ENCODE data around the gene MARCO.
"Not testable (repeated sequence)": the region's sequence is repeated elsewhere in the genome, so short reads cannot be mapped to it uniquely, and the experiment has no call there.

The MARCO gene

DNA sequence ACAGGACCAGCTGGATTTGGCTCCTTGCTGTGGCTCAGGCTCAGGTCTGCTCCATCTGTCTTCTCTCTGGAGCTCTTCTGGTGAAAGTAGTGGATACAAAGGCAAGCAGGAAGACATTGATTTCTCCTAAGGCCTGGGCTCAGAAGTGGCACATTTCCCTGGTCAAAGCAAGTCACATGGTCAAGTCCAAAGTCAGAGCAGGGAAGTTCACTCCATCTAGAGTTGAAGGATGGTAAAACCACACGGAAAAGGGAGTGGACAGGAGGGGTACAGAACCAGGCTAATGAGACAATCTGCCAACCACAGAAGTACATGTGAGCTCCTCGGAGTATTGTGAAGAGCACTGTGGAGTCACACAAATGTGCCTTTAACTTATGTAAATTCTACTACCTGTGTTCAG lies 66.1 kb downstream of the MARCO start:
- DNase-seq = no peak

DNA sequence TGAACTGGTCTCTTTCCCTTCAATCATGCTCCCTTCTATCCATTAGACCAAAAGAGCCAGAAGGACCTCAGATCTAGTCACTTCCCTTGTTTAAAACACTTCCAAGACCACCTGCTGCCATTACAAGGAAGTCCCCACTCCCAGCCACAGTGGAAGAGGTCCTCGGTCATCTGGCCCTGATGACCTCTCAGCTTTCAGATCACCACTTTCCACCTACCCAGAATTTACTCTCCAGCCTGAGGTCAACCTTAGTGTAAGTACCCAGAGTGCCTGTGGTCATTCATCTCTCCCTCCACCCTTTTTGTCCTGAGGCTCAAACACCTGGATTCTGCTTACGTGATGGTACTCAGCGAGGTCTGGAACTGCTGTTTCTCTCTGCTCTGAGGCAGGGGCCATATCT lies 67.1 kb downstream of the MARCO start:
- no peak for DNase-seq

DNA sequence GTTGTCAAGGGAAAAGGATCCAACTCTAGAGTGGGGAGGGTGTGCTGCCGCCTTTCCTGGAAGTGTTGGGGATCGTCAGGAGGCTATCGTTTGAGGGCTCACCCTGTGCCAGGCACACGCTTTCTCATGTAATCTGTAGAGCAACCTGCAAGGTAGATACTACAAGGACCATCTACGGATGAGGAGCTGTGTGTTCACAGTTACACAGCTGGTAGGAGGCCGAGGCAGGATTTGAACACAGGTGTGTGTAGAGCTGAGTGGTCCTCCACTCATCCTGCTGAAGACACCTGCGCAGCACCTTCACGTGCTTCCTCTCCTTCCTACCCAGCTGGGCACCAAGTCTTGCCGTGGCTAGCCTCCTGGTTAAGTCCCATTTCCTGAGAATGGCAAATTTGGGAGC lies 68.3 kb downstream of the MARCO start:
- DNase-seq = no peak

DNA sequence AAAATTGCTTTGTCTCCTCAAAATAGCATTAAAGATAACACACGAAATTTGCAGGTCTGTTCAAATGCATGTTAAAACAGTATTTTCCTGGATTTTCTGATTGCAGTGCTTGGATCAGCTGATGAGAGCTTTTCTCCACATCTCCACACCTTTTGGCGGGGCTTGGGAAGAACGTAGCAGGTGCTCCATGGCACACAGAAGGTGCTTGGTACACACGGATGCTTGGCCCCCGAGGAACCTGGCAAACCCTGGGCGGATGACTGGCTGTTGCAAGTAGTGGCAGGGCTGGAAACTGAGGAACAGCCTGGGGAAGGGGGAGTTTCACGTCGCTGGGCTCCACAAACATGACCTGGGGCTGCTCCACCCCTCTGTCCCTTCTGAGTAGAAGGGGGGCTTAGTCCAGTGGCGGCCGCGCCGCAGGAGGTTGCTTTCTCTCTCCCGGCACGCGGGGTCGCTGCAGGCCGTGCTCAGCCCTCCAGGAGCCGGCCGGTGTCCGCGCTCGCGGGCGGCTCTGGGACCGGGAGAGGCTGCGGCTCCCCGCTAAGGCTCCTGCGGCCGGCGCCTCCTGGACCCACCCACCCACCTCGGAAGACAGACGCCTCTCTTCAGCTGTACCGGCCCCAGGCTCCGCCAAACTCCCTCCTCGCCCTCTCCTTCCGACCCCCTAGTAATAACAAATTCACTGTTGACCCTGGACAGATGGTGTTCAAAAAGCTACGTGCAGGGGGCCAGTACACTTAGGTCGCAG lies 69.3 kb downstream of the MARCO start:
- DNase-seq = no peak

DNA sequence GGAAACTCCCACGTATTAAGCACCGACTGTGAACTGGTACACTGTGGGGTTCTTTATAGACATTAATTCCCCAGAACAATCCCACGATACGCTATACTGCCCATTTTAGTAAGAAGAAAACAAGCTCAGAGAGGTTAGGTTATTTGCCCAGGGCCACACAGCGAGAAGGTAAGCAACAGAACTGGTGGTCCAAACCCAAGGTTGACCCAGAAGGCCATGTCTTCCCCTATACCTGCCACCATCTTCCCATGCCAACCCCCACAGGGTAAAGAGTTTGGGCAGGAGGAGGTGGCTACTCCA lies 69.9 kb downstream of the MARCO start:
- DNase-seq = no peak

DNA sequence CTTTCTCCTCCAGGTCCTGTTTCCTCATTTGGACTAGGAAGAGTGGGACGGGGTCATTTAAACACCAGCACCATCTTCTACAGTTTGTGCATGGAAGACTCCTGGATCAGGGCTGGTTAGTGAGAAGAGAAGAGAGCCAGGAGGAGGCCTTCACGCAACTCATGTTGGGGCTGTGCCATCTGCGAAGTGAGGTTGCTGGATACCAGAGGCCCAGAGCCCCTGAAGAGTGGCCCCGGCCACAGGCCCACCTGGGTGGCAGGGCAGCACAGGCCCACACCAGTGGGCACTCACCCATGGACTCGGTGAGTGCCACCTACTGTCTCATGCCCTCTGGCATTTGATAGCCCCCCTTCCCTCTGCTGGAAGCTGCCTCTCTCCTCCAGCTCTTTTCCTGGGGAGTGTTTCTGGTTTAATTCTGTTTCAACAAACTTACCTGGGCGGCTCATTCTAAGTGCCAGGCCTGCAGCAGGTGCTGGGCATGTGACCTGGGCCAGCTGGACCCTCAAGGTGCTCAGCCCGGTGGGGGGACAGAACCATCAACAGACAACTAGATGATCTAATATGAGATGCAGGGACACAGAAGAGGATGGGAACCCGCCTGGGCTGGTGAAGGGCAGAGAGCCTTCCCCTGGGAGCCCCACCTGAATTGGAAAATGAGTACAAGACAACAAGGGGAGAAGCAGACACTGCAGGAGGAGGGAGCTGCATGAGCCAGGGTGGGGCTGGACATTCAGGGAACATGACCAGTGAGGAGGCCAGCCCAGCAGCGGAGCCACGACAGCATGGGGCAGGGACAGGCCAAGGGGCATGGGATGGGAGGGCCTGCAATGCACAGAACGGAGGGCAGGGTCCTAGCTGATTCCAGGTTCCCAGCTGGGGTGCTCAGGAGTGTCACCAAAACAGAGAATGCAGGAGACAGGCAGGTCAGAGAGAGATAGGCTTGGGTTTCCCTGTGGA lies 70.6 kb downstream of the MARCO start:
- DNase-seq = no peak

DNA sequence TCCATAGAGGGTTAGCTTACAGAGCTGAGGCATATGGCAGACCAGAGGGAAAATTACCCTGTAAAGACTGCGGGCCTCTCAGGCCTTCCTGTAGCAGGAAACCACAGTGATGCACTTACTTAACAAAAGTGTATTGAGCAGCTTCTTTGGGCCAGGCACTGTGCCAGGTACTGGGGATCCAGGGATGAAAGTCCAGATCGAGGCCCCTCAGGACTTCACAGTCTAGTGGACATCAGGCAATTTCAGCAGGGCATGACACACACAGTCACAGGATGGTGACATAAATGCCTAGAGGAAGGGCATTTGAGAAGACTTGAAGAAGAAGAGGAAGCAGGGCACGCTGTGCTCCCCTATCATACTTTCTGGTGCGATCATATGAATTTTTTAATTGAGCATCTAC lies 71.7 kb downstream of the MARCO start:
- no peak for DNase-seq

DNA sequence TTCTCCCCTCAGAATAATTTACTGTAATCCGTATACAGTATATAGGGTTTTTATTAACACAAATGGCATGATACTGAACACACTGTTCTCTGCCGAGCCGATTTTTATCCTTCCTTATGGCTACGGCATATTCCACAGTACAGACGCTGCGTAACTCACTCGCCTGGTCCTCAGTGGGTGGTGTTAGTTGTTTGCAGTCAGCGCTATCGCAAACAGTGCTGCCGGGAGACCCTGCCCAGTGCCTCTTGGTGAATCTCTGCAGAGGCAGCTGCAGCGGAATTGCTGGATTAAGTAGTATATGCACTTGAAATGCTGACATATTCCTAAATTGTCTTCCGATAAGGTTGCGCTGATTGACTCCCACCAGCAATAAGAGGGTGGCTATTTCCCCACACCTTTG lies 73.9 kb downstream of the MARCO start:
- no peak for DNase-seq

DNA sequence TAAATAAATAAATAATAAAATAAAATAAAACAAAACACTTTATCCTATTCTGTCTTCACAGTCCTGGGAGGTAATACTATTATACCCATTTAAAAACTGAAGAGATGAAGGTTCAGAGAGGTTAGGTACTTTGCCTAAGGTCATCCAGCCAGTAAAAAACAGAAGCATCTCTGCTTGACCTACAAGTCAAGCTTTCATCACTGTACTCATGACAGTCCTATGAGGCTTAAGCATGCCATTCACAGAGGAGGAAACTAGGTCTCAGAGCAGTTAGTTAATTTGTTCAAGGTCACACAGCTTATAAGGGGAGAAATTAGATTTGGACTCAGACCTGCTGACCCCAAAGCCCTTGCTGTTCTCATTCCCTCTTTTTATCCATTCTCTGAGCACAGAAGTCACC lies 77.5 kb downstream of the MARCO start:
- no peak for DNase-seq

DNA sequence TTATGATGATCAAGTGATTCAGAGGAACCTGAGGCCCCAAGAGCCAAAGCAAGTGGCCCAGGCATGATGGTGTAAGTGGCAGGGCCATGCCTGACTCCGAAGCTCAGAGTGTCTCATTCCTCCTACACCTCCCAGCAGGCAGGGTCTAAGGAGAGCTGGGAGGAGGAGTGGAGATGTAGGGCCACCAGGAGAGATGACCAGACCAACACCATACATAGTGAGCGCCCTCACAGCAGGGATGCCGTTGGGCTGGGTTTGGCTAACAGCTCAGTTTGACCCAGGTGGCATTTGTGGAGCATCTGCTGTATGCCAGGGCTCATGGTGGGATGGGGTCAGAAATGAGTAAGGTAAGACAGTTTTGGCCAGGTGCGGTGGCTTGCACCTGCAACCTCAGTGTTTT lies 80.7 kb downstream of the MARCO start:
- no peak for DNase-seq

DNA sequence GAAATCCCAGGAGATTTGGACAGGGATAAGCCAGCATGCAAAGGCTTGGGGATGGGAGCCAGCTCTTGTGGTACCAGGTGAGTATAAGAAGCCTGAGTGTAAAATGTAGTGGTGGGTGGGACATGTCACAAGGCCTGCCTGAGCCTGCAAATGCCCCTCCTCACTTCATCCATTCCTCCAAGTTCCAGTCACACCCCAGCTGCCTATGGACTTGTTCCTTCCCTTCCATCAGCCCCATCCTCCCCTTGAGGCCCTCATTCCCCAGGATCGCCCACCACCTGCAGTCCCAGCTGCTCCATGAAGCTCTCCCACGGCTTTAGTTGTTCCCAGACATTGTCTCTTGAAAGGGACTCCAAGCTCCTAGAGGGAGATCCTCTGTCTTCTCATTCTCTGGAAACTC lies 81.5 kb downstream of the MARCO start:
- no peak for DNase-seq

DNA sequence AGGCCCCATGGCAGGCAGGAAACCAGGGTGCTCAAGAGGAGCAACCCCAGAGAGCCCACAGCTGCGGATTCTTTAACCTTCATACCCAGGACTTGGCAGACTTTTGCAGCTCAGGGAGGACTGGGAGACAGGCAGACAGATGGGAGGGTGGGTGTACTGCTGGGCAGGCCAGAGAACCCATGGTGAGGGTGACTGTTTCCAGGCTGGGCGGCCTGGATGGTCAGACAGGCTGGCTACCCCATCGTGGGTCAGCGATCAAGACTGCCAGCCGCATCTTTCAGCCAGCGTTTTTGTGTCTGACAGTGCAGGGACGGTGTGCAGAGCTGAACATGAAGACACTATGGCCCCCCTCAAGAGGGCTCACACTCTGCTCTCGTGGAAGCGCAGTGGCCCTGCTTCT lies 82.2 kb downstream of the MARCO start:
- DNase-seq = no peak

DNA sequence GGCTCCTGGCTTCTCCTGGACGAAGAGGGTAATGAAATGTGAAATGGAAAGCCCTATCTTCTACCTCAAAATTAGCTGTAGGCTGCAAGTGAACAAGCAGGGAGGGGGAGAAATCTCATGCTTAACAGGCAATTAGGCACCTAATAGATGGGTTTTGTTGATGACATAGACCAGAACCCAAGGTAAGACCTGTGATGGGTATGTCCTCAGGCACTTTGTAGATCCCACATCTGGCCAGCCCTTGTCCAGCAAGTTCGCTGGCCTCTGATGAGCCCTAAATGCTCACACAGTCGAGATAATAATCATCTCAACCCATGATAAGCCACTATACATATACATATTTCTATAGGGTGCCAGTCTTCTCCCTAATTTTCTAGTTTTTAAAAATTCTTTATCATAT lies 82.6 kb downstream of the MARCO start:
- no peak for DNase-seq

DNA sequence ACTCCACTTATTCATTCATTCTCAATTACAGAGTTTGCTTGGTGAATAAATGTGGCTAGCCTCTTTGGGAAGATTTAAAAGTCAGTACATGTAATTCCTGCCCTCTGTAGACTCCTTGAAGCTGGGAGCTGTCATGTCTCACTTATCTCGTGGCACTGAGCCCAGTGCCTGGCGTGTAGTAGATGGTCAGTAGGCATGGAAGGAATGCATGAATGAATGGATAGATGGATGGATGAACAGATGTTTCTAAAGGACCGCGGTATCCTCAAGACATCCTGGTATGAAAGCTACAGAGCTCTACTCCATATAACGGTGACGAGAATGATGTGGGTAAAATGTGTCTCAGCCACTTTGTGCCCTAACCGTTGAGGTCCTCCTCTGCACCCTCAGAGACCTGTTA lies 83.0 kb downstream of the MARCO start:
- DNase-seq = no peak

DNA sequence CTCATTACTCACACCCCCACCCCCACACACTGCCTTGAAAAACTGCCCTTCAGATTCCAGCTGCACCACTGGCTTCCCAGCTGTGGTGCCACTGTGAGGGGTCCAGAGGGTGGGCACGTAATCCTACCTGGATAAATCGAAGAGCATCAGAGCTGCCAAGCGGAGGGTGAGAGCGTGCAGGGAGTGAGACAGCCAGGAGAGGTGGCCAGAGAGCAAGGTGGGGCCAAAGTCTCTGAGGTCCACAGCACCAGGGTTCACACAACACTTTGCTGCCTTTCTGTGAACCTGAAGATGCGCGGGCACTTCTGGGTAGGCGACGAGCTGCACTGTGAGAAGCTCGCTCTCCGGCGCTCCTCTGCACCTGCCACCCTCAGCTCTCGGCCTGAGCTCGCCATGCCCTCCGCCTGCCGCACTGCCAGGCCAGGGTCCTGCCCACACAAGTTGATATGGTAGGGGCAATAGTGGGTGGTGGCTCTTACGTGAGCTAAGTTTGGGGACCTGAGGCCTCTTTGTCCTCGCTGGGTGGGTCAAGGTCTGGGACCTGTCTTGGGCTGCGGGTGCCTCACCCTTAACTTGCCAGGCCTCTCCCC lies 83.9 kb downstream of the MARCO start:
- DNase-seq = no peak

DNA sequence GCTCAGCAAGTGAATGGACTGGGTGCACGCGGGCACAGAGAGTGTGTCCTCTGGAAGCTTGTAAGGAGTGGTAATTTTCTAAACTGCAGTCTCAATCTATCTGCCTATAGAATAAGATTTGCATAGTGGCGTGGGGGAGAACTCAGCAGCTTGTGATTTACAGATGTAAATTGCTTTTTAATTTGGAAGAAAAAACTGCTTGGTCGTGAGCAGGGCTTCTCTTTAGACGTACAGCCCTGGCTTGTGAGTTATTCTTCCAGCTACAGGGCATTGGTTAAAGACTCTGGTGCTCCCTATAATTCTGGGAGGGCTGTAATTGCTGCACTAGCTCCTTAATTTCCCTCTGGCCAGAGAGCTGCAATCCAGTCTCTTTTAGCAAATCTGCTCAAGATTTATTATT lies 84.9 kb downstream of the MARCO start:
- DNase-seq = no peak

DNA sequence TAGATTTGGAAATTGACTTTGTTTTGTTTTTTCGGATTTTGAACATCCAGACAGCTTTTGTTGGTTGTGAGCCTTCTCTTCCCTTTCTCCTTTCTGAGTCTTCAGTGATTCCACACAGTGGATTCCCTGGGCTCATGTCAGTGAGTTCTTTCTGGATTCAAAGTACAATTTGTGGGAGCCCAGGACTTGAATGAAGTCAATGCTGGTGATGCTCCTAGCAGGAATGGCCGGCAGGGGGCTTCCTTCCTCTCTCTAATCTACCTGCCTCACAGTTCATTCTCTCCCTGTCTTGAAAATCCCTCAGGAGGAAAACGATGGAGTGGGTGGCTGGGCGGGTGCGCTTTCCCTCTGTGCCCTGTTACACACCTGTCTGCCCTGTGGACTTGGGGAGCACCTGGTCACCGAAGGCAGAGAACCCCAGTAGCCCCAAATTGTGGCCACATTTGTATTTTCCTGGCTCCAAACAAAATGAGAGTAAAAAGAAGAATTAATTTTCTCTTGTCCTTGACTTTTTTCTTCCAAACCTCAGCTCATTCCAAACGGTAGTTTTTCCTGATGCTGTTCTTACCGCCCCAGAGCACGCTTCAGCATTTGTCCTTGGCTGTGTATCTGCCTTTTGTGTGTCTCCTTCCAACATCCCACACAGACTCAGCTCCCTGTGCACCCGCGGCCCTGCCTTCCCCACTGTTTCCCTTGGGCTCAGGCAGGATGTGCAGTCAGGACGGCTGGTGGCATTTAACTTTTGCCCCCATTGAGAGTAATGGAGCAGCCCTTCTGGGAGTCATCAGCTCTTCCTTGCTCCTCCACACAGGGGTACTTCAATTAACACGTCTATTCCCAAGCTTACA lies 86.6 kb downstream of the MARCO start:
- no peak for DNase-seq

DNA sequence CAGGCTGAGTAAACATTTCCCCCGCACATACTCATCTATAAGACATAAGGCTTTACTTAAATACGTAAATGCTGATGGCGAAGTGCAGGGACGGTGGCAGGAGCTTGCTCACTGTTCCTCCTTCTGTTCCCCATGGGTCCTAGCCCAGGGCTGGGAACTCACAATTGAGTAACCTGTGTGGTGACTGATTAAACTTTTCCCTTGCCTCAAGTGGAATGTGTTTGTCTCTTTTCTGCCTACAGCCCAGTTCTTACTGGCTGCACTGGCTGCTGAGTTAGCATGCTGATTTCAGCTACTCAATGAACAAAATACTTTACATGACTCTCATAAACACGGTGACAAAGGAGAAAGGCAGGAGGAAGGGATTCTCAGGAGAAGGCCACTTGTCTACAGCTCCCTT lies 87.3 kb downstream of the MARCO start:
- DNase-seq = no peak

DNA sequence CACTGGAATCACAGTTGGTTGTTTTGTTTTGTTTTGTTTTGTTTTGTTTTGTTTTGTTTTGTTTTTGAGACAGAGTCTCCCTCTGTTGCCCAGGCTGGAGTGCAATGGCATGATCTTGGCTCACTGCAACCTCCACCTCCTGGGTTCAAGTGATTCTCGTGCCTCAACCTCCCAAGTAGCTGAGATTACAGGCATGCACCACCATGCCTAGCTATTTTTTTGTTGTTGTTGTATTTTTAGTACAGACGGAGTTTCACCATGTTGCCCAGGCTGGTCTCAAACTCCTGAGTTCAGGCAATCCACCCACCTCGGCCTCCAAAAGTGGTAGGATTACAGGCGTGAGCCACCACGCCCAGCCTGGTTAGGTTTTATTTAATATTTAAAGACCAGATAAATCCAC lies 95.9 kb downstream of the MARCO start:
- DNase-seq = not testable (repeated sequence)

DNA sequence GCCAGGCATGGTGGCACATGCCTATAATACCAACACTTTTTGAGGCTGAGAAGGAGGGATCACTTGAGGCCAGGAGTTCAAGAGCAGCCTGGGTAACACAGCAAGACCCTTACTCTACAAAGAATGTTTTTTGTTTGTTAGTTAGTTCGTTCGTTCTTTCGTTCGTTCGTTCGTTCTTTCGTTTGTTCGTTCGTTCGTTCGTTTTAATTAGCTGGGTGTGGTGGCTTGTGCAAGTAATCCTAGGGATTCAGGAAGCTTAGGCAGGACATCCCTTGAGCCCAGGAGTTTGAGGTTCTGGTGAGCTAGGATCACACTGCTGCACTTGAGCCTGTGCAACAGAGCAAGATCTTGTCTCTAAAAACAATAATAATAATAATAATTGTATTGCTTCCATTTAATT lies 98.7 kb downstream of the MARCO start:
- DNase-seq = no peak

Data from stimulated activated CD4-positive, alpha-beta T cell treated with anti-CD3 and anti-CD28 coated beads, Interleukin-4, amount 100 ng/mL, for 1 hour (primary cell).